ENCODE measurements around the gene SLMAP.
"Not testable (repeated sequence)": the region's sequence is repeated elsewhere in the genome, so short reads cannot be mapped to it uniquely, and the experiment has no call there.

SLMAP gene

GRCh38 chr3:57794951-57795350 lies 38.8 kb downstream of the SLMAP start:
- no peak for DNase-seq (ENCODE audit: low spot score)

GRCh38 chr3:57796261-57796660 lies 40.2 kb downstream of the SLMAP start:
- no peak for DNase-seq (ENCODE audit: low spot score)

GRCh38 chr3:57797701-57798487 lies 41.8 kb downstream of the SLMAP start:
- DNase-seq (ENCODE audit: low spot score): no peak

GRCh38 chr3:57803647-57804081 lies 47.6 kb downstream of the SLMAP start:
- peak; percentile 25 for DNase-seq (ENCODE audit: low spot score)

- DNase-seq (ENCODE audit: low spot score): no peak
These were observed 49.2 kb downstream of the SLMAP start for GRCh38 chr3:57805266-57805665.

- DNase-seq (ENCODE audit: low spot score): peak; percentile 25
These were observed 49.6 kb downstream of the SLMAP start for GRCh38 chr3:57805674-57806073.

- DNase-seq (ENCODE audit: low spot score): not testable (repeated sequence)
These were observed 50.1 kb downstream of the SLMAP start for GRCh38 chr3:57806195-57806594.

- no peak for DNase-seq (ENCODE audit: low spot score)
These were observed 53.0 kb downstream of the SLMAP start for GRCh38 chr3:57808961-57809608.

- DNase-seq (ENCODE audit: low spot score): no peak
These were observed 53.5 kb downstream of the SLMAP start for GRCh38 chr3:57809609-57809968.

- no peak for DNase-seq (ENCODE audit: low spot score)
These were observed 53.9 kb downstream of the SLMAP start for GRCh38 chr3:57810048-57810447.

GRCh38 chr3:57810471-57811137 lies 54.5 kb downstream of the SLMAP start:
- no peak for DNase-seq (ENCODE audit: low spot score)

GRCh38 chr3:57815036-57815435 lies 58.9 kb downstream of the SLMAP start:
- DNase-seq (ENCODE audit: low spot score): no peak

- DNase-seq (ENCODE audit: low spot score): no peak
These were observed 60.5 kb downstream of the SLMAP start for GRCh38 chr3:57816471-57817095.

- DNase-seq (ENCODE audit: low spot score): no peak
These were observed 62.7 kb downstream of the SLMAP start for GRCh38 chr3:57818772-57819171.

- DNase-seq (ENCODE audit: low spot score): no peak
These were observed 64.4 kb downstream of the SLMAP start for GRCh38 chr3:57820479-57820878.

GRCh38 chr3:57821765-57822164 lies 65.7 kb downstream of the SLMAP start:
- no peak for DNase-seq (ENCODE audit: low spot score)

GRCh38 chr3:57822686-57823085 lies 66.6 kb downstream of the SLMAP start:
- DNase-seq (ENCODE audit: low spot score): no peak

- no peak for DNase-seq (ENCODE audit: low spot score)
These were observed 69.0 kb downstream of the SLMAP start for GRCh38 chr3:57825116-57825515.

GRCh38 chr3:57826245-57826951 lies 70.3 kb downstream of the SLMAP start:
- DNase-seq (ENCODE audit: low spot score): no peak

- DNase-seq (ENCODE audit: low spot score): no peak
These were observed 71.0 kb downstream of the SLMAP start for GRCh38 chr3:57826952-57827723.

GRCh38 chr3:57827757-57828156 lies 71.6 kb downstream of the SLMAP start:
- no peak for DNase-seq (ENCODE audit: low spot score)

Data from cerebellar cortex (tissue), 1 donor.